Measurements from ENCODE around the gene DCAF10. TPM values are rescaled to one million over a fixed set of nuclear protein-coding genes. Genes with fewer than 3 reads are reported as not detected.

The DCAF10 gene
- total and polyA plus RNA-seq, 2 of the 13 experiments (the other 11 are each of a cell fraction or from before 2014, with no cell fraction given) = 9.2 to 20.3 TPM

DNA sequence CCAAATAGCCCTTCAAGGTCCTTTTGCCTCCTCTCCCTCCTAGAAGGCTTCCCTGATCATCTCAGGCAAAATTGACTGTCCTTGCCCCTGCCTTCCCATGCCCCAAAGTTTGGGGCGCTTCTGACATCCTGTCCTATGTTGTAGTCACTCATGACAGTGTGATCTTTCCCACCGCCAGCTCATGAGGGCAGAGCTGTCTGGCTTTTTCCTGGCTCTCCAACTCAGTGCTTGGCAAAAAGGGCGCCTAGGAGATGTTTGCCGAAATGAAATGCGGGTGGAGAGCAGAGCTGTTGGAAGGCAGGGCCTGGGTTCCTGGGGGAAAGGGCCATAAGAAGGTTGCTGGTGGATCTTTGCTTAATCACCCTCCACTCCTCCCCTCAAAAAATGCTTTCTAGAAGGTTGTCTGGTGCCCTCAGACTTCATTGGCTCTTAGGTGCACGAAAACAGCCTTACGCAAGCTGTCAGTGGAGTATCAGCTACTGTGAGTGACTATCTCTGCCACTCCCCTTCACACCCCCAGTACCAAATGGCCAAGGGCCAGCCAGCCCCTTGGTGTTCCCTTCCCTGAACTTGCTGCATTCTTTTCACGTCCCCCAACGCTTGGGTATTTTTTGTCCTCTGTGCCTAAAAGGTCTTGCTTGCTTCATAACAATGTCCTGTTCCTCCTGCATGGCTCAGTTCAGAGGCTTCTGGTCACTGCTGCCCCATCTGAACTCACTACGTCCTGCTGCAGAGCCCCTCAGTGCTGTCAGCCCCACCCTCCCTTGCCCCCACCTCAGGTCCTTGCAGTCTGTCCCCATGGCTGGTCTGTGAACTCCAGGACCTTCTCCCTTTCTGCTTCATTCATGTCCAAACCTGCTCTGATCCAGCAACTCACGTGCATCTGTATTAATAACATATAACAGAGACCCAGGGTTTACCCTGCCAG is 106.0 kb downstream of the DCAF10 start:
- Histone ChIP-seq H3K79me2 (ENCODE audit: insufficient read depth, low read length) (peaks cover 19% of the 10 kb centered on the region), H3K9ac (ENCODE audit: insufficient read depth, low read depth, low read length) (no peak overlapping the region), H3K9me3 (ENCODE audit: low read length) (no peaks in the 10 kb centered on the region), H3K27me3 (ENCODE audit: control insufficient read depth in 1 of 2, insufficient read depth in 2 of 2, low read length in 2 of 2) (no peaks in the 10 kb centered on the region; a peak in 1 of 5 replicates), H3K36me3 (replicated peaks in 1 of 2; ENCODE audit: control insufficient read depth in 1 of 2, insufficient read depth in 2 of 2, low read length in 2 of 2) (no peaks in the 10 kb centered on the region), H3K4me2 (ENCODE audit: low read depth, low read length) (no peak overlapping the region), H3K4me3 (replicated peaks in 1 of 3; ENCODE audit: insufficient read depth in 1 of 3, low read depth in 2 of 3, low read length in 3 of 3) (no peak overlapping the region), H2AFZ (ENCODE audit: low read length) (no peak overlapping the region), H3K4me1 (ENCODE audit: insufficient read depth, low read length) (peaks cover 65% of the 10 kb centered on the region), H4K20me1 (ENCODE audit: insufficient read depth, low read length) (no peaks in the 10 kb centered on the region), H3K27ac (ENCODE audit: extremely low read length, insufficient read depth, low read length) (no peak overlapping the region)
- BruUV-seq (replicated peaks) = no TSS peak
- POLR2A ChIA-PET = no interaction called here
- WGBS (ENCODE audit: low lambda C conversion rate) = 75% methylated on average over 11 of the region's 11 CpGs
- CTCF ChIA-PET (ENCODE audit: low intra/inter-chr PET ratio, low total read pairs) = no interaction called here
- DNase-seq (ENCODE audit: low spot score) (no peak), ATAC-seq (no peak), FAIRE-seq (no peak)
- intact Hi-C loops (cut with micrococcal nuclease; ENCODE audit: unreplicated experiment) = no loop called here
- in situ Hi-C loops (cut with HindIII; ENCODE audit: extremely low pct_ligation_motif_present, low pct_unique_long_range_greater_than_20kb) = loop anchor here (5.0 to 25.0 kb wide), 4 partner anchors 166 to 448 kb away; partner anchors contain the start of gene POLR1E
- TF ChIP-seq ZFP1 (CRISPR knock-in tag; IDR thresholded peaks at IDR 0.05) (no peak), ZKSCAN5 (CRISPR knock-in tag; IDR thresholded peaks at IDR 0.05) (no peak), CBFB (CRISPR knock-in tag; IDR thresholded peaks at IDR 0.05) (no peak), ZSCAN9 (CRISPR knock-in tag; IDR thresholded peaks at IDR 0.05; ENCODE audit: borderline replicate concordance) (no peak), HHEX (CRISPR knock-in tag; IDR thresholded peaks at IDR 0.05) (no peak)
- TF ChIP-seq, protein P1, sequence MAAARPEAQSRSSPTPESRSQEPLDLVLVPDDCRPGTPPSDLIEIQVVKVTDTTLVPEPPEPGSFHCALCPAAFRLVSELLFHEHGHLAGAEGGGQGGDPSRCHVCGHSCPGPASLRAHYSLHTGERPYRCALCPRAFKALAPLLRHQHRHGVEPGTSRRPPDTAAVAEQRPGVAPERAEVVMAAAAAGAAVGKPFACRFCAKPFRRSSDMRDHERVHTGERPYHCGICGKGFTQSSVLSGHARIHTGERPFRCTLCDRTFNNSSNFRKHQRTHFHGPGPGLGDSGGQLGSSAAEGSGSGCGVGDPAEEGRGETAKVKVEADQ (CRISPR knock-in tag; IDR thresholded peaks at IDR 0.05; ENCODE audit: borderline replicate concordance) = no peak
- TF ChIP-seq, protein P2, sequence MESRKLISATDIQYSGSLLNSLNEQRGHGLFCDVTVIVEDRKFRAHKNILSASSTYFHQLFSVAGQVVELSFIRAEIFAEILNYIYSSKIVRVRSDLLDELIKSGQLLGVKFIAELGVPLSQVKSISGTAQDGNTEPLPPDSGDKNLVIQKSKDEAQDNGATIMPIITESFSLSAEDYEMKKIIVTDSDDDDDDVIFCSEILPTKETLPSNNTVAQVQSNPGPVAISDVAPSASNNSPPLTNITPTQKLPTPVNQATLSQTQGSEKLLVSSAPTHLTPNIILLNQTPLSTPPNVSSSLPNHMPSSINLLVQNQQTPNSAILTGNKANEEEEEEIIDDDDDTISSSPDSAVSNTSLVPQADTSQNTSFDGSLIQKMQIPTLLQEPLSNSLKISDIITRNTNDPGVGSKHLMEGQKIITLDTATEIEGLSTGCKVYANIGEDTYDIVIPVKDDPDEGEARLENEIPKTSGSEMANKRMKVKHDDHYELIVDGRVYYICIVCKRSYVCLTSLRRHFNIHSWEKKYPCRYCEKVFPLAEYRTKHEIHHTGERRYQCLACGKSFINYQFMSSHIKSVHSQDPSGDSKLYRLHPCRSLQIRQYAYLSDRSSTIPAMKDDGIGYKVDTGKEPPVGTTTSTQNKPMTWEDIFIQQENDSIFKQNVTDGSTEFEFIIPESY (CRISPR knock-in tag; IDR thresholded peaks at IDR 0.05) = 0 out of 2 replicates have a peak, but pooled peaks have one; percentile 38
- TF ChIP-seq, protein P3, sequence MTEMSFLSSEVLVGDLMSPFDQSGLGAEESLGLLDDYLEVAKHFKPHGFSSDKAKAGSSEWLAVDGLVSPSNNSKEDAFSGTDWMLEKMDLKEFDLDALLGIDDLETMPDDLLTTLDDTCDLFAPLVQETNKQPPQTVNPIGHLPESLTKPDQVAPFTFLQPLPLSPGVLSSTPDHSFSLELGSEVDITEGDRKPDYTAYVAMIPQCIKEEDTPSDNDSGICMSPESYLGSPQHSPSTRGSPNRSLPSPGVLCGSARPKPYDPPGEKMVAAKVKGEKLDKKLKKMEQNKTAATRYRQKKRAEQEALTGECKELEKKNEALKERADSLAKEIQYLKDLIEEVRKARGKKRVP (CRISPR knock-in tag; IDR thresholded peaks at IDR 0.05) = no peak

Data from HepG2 (cell line).